NB4 (cell line): ENCODE measurements around the gene TRIM25.

ENCODE experiments used
- DNase-seq: peaks from one replicate; pipeline ENCODE4 v3.0.0; 2010; ENCODE audit warnings: low read depth
- H3K4me3 ChIP-seq: one replicate; pipeline ENCODE4 v1.5.1; 2011; ENCODE audit warnings: mild to moderate bottlenecking, low read depth, low read length, moderate library complexity
- CTCF ChIP-seq: IDR thresholded peaks from one replicate; pipeline ENCODE4 v1.5.1; 2012; ENCODE audit warnings: low read depth, low read length
- MAX ChIP-seq: IDR thresholded peaks from 2 replicates; pipeline ENCODE4 v1.6.1; 2011; ENCODE audit warnings: low read depth, low read length
- MYC ChIP-seq: IDR thresholded peaks from 2 replicates; pipeline ENCODE4 v1.6.1; 2011; ENCODE audit warnings: low read depth, low read length
- POLR2A ChIP-seq: IDR thresholded peaks from 2 replicates; pipeline ENCODE4 v1.6.1; 2011; ENCODE audit warnings: mild to moderate bottlenecking; ENCODE audit not compliant: insufficient read length; ENCODE audit errors: extremely low read depth

TRIM25 gene

GRCh38 chr17:56887552-56888467 is 26.0 kb downstream of the TRIM25 start:
- no peak for DNase-seq
- H3K4me3 ChIP-seq: no peak overlapping the region
- no peak for TF ChIP-seq POLR2A

GRCh38 chr17:56887105-56887504 is 26.7 kb downstream of the TRIM25 start:
- H3K4me3 ChIP-seq: no peak overlapping the region
- no peak for DNase-seq
- TF ChIP-seq MYC (no peak), CTCF (no peak), POLR2A (no peak)

- no peak overlapping the region for H3K4me3 ChIP-seq
- DNase-seq: no peak
- TF ChIP-seq CTCF: no peak
- TF ChIP-seq MAX: no peak
- no peak for TF ChIP-seq MYC
- TF ChIP-seq POLR2A: no peak
These were observed 27.5 kb downstream of the TRIM25 start for GRCh38 chr17:56886288-56886731.

GRCh38 chr17:56885312-56885657 is 28.6 kb downstream of the TRIM25 start:
- TF ChIP-seq MAX (no peak), POLR2A (no peak)
- no peak overlapping the region for H3K4me3 ChIP-seq
- DNase-seq: no peak

GRCh38 chr17:56884483-56885311 is 29.2 kb downstream of the TRIM25 start:
- H3K4me3 ChIP-seq: no peak overlapping the region
- TF ChIP-seq CTCF (no peak), POLR2A (no peak), MYC (no peak), MAX (no peak)
- DNase-seq: no peak

- TF ChIP-seq POLR2A (no peak), MYC (no peak), CTCF (no peak), MAX (no peak)
- no peak overlapping the region for H3K4me3 ChIP-seq
- DNase-seq: no peak
These were observed 30.2 kb downstream of the TRIM25 start for GRCh38 chr17:56883616-56884015.
